ENCODE results near the gene KRTAP5-4.
"Not testable (repeated sequence)": the region's sequence is repeated elsewhere in the genome, so short reads cannot be mapped to it uniquely, and the experiment has no call there.

Gene KRTAP5-4

GRCh38 chr11:1650918-1651262, 29.0 kb upstream of the KRTAP5-4 start:
- ChIA-PET CTCF (interaction anchor here (0.6 to 11.1 kb wide), 13 partner anchors 10 to 503 kb away, joined by 3 to 230 read pairs (median 6); partner anchors contain the start of gene SYT8), POLR2A (no interaction called here)
- no peak for DNase-seq (ENCODE audit: low read depth, low spot score)
- no peak for TF ChIP-seq CTCF (IDR thresholded peaks at IDR 0.05; ENCODE audit: insufficient read depth, low read length, missing control alignments)
- H3K4me3 ChIP-seq (ENCODE audit: low read depth, low read length), result no peak overlapping the region

GRCh38 chr11:1650034-1650917, 28.3 kb upstream of the KRTAP5-4 start:
- ChIA-PET CTCF (interaction anchor here (0.6 to 11.1 kb wide), 13 partner anchors 10 to 503 kb away, joined by 3 to 230 read pairs (median 6); partner anchors contain the start of gene SYT8), POLR2A (no interaction called here)
- no peak for TF ChIP-seq CTCF (IDR thresholded peaks at IDR 0.05; ENCODE audit: insufficient read depth, low read length, missing control alignments)
- no peak for DNase-seq (ENCODE audit: low read depth, low spot score)
- H3K4me3 ChIP-seq (ENCODE audit: low read depth, low read length), result no peak overlapping the region

- ChIA-PET CTCF (interaction anchor here (3.6 to 11.1 kb wide), 5 partner anchors 8 to 505 kb away, joined by 17 to 230 read pairs (median 130); partner anchors contain the start of gene SYT8), POLR2A (no interaction called here)
- no peak for TF ChIP-seq CTCF (IDR thresholded peaks at IDR 0.05; ENCODE audit: insufficient read depth, low read length, missing control alignments)
- no peak for DNase-seq (ENCODE audit: low read depth, low spot score)
- no peak overlapping the region for H3K4me3 ChIP-seq (ENCODE audit: low read depth, low read length)
Observed at GRCh38 chr11:1648653-1649420, 26.9 kb upstream of the KRTAP5-4 start.

- no peak for DNase-seq (ENCODE audit: low read depth, low spot score)
- CTCF ChIA-PET, result interaction anchor here (1.6 to 11.1 kb wide), 7 partner anchors 7 to 505 kb away, joined by 4 to 230 read pairs (median 17); no protein-coding TSS in a partner anchor
- no peak overlapping the region for H3K4me3 ChIP-seq (ENCODE audit: low read depth, low read length)
- TF ChIP-seq CTCF (IDR thresholded peaks at IDR 0.05; ENCODE audit: insufficient read depth, low read length, missing control alignments), result no peak
- POLR2A ChIA-PET, result no interaction called here
Observed at GRCh38 chr11:1647901-1648652, 26.1 kb upstream of the KRTAP5-4 start.

GRCh38 chr11:1646540-1646939, 24.6 kb upstream of the KRTAP5-4 start:
- H3K4me3 ChIP-seq (ENCODE audit: low read depth, low read length); DNase-seq (ENCODE audit: low read depth, low spot score); POLR2A ChIA-PET: not testable (repeated sequence)
- CTCF ChIA-PET, result interaction anchor here (0.6 to 11.1 kb wide), 9 partner anchors 15 to 507 kb away, joined by 3 to 230 read pairs (median 8); no protein-coding TSS in a partner anchor

- TF ChIP-seq CTCF (IDR thresholded peaks at IDR 0.05; ENCODE audit: insufficient read depth, low read length, missing control alignments), result no peak
- no peak for DNase-seq (ENCODE audit: low read depth, low spot score)
- ChIA-PET POLR2A (no interaction called here), CTCF (interaction anchor here (1.1 to 11.1 kb wide), 6 partner anchors 14 to 508 kb away, joined by 3 to 230 read pairs (median 10); no protein-coding TSS in a partner anchor)
- H3K4me3 ChIP-seq (ENCODE audit: low read depth, low read length), result no peak overlapping the region
Observed at GRCh38 chr11:1645357-1645821, 23.5 kb upstream of the KRTAP5-4 start.

All from AG04449 (cell line).